Measurements from ENCODE around the gene KTI12. TPM values are rescaled to one million over a fixed set of nuclear protein-coding genes. Genes with fewer than 3 reads are reported as not detected.

The KTI12 gene
- total RNA-seq, 2 experiments from 2014 or later = 16.4 to 16.8 TPM

GRCh38 chr1:52055066-52055865, 21.7 kb upstream of the KTI12 start, which contains the start of gene TXNDC12:
TSS of gene TXNDC12 (minus strand) at chr1:52055191. CDS start at chr1:52055096, 95 bp downstream.
- no peak for TF ChIP-seq EZH2phosphoT487 (IDR thresholded peaks at IDR 0.05; ENCODE audit: borderline replicate concordance, low read depth, low read length)
- no peak for TF ChIP-seq CTCF (conservative IDR thresholded peaks at IDR 0.05; ENCODE audit: low read length)
- H3K9me3 ChIP-seq (ENCODE audit: low read length) = no peaks in the 10 kb centered on the region
- CTCF ChIA-PET (ENCODE audit: unreplicated experiment) = interaction anchor here (0.6 to 1.1 kb wide), 2 partner anchors 176 to 498 kb away, joined by 3 read pairs; partner anchors contain the start of gene TUT4
- H3K4me3 ChIP-seq (ENCODE audit: low read depth, low read length, poor library complexity, severe bottlenecking) = peak within 1 kb of the TSS; percentile 96
- H3K27ac ChIP-seq (ENCODE audit: low read depth, low read length, poor library complexity, severe bottlenecking) = peak within 1 kb of the TSS; percentile 80
- intact Hi-C loops (cut with micrococcal nuclease; ENCODE audit: unreplicated experiment) = loop anchor here (10.0 kb wide), 2 partner anchors 1270 to 1780 kb away; partner anchors contain the start of genes LRP8 and NDC1
- POLR2A ChIA-PET = interaction anchor here (0.6 to 2.0 kb wide), 8 partner anchors 10 to 324 kb away, joined by 3 to 14 read pairs (median 4); partner anchors contain the start of gene KTI12
- H3K9me2 ChIP-seq (ENCODE audit: insufficient read depth, low read length) = no peaks in the 10 kb centered on the region
- peaks cover 69% of the 10 kb centered on the region for H3K79me2 ChIP-seq (ENCODE audit: insufficient read depth, low read depth, low read length)
- DNase-seq (ENCODE audit: low spot score) = peak; percentile 88
- peak within 1 kb of the TSS; percentile 97 for H3K4me2 ChIP-seq (ENCODE audit: low read length)
- H3K4me1 ChIP-seq (ENCODE audit: insufficient read depth, low read length, poor library complexity, severe bottlenecking) = peaks cover 38% of the 10 kb centered on the region
- peaks cover 47% of the 10 kb centered on the region for H3K36me3 ChIP-seq (ENCODE audit: insufficient read depth, low read length)
- peaks cover 31% of the 10 kb centered on the region; the same call in 1 of the 2 replicates for H4K20me1 ChIP-seq (ENCODE audit: insufficient read depth, low read length)
- BruUV-seq (replicated peaks) = no TSS peak
- H2AFZ ChIP-seq (ENCODE audit: low read length) = peak within 1 kb of the TSS; percentile 90

GRCh38 chr1:52054496-52055065, 21.0 kb upstream of the KTI12 start:
- Histone ChIP-seq H4K20me1 (ENCODE audit: insufficient read depth, low read length) (peaks cover 31% of the 10 kb centered on the region; the same call in 1 of the 2 replicates), H3K4me3 (ENCODE audit: low read depth, low read length, poor library complexity, severe bottlenecking) (peak overlapping the region; percentile 96), H3K9me3 (ENCODE audit: low read length) (no peaks in the 10 kb centered on the region), H3K4me1 (ENCODE audit: insufficient read depth, low read length, poor library complexity, severe bottlenecking) (peaks cover 35% of the 10 kb centered on the region), H2AFZ (ENCODE audit: low read length) (peak overlapping the region; percentile 90), H3K36me3 (ENCODE audit: insufficient read depth, low read length) (peaks cover 45% of the 10 kb centered on the region), H3K4me2 (ENCODE audit: low read length) (peak overlapping the region; percentile 97), H3K27ac (ENCODE audit: low read depth, low read length, poor library complexity, severe bottlenecking) (peak overlapping the region; percentile 80), H3K79me2 (ENCODE audit: insufficient read depth, low read depth, low read length) (peaks cover 62% of the 10 kb centered on the region), H3K9me2 (ENCODE audit: insufficient read depth, low read length) (no peaks in the 10 kb centered on the region)
- TF ChIP-seq EZH2phosphoT487 (IDR thresholded peaks at IDR 0.05; ENCODE audit: borderline replicate concordance, low read depth, low read length) (no peak), CTCF (conservative IDR thresholded peaks at IDR 0.05; ENCODE audit: low read length) (no peak)
- ChIA-PET CTCF (ENCODE audit: unreplicated experiment) (no interaction called here), POLR2A (interaction anchor here (0.6 to 2.0 kb wide), 5 partner anchors 18 to 634 kb away, joined by 3 to 14 read pairs (median 5); partner anchors contain the start of gene KTI12)
- peak; percentile 5 for DNase-seq (ENCODE audit: low spot score)
- BruUV-seq (replicated peaks) = no TSS peak
- intact Hi-C loops (cut with micrococcal nuclease; ENCODE audit: unreplicated experiment) = loop anchor here (10.0 kb wide), 2 partner anchors 1270 to 1780 kb away; partner anchors contain the start of genes LRP8 and NDC1

Measured in OCI-LY7 (cell line).